ENCODE data around the gene ITPR1.

Gene ITPR1

DNA sequence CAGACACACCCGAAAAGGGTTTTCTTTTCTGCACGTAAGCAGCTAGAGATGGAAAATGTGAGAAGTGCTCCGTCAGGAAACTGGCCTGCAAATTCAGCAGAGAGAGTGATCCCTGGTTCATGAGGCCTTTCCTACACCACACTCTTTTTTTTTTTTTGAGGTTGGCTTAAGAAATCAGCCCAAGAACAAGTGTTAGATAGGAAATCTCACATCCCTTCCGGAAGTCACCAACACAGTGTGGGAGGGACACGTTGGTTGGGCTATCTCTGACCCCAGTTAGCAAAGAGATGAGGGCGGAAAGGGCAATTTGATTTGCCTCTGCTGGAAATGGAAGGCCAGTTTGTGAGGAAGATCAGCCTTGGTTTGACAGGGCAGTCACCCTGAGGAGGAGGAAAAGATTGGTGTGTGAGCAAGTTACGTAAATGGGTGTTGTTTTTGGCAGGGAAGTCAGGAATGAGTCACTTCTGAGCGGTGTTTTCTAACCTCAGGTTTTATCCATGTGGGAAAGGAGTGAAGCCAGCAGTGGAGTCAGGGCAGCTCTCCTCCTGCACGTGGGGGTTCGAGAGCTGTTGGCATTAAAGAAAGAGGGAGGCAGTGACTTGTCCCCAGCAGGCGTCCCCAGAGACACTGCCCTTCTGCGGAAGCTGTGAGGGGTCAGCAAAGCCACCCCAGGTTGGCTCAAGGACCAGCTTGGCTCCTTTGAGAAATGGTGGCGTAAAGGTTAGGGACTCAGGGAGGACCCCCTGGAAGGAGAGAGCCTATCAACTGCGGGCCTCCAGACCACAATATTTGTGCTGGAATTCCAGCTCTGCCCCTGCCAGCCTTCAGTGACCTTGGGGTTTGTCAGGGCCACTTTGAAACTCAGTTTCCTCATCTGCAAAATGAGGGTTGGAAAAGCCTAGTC, 248.5 kb downstream of the ITPR1 start:
- DNase-seq (ENCODE audit: low read depth in 1 of 2, low spot score in 1 of 2) = peak; percentile 68 to 71
- Histone ChIP-seq H3K27me3 (ENCODE audit: insufficient read depth, poor library complexity, severe bottlenecking) (no peaks in the 10 kb centered on the region), H3K27ac (replicated peaks) (peak overlapping the region; percentile 59), H3K4me3 (replicated peaks; ENCODE audit: insufficient read depth, low read length) (no peak overlapping the region)
- TF ChIP-seq REST (IDR thresholded peaks at IDR 0.05; ENCODE audit: insufficient replicate concordance, low read depth) = no peak
- TF ChIP-seq GABPA (IDR thresholded peaks at IDR 0.05; ENCODE audit: low read depth) = no peak
- TF ChIP-seq POLR2AphosphoS5 (IDR thresholded peaks at IDR 0.05; ENCODE audit: low read depth) = peak; percentile 44; the same call in 1 of the 2 replicates

DNA sequence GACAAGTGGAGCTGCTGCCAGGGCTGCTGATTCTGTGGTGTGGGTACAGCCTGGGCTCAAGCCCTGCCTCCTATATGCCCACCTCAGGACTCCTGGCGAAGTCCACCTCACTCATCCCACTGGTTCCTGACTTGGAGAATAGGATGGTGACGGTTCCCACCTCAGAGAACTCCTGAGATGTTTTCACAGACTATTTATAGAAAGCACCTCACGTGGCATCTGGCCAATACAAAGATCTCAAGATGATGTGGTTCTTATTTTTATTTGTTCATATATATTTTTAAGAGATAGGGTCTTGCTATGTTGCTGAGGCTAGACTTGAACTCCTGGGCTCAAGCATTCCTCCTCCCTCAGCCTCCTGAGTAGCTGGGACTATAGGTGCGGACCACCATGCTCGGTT, 249.2 kb downstream of the ITPR1 start:
- Histone ChIP-seq H3K4me3 (replicated peaks; ENCODE audit: insufficient read depth, low read length) (no peak overlapping the region), H3K27ac (replicated peaks) (no peak overlapping the region), H3K27me3 (ENCODE audit: insufficient read depth, poor library complexity, severe bottlenecking) (no peaks in the 10 kb centered on the region)
- TF ChIP-seq SPI1 (IDR thresholded peaks at IDR 0.05; ENCODE audit: borderline replicate concordance, low read depth) (no peak), REST (IDR thresholded peaks at IDR 0.05; ENCODE audit: insufficient replicate concordance, low read depth) (no peak), GABPA (IDR thresholded peaks at IDR 0.05; ENCODE audit: low read depth) (no peak), POLR2AphosphoS5 (IDR thresholded peaks at IDR 0.05; ENCODE audit: low read depth) (no peak)
- TF ChIP-seq, protein P1, sequence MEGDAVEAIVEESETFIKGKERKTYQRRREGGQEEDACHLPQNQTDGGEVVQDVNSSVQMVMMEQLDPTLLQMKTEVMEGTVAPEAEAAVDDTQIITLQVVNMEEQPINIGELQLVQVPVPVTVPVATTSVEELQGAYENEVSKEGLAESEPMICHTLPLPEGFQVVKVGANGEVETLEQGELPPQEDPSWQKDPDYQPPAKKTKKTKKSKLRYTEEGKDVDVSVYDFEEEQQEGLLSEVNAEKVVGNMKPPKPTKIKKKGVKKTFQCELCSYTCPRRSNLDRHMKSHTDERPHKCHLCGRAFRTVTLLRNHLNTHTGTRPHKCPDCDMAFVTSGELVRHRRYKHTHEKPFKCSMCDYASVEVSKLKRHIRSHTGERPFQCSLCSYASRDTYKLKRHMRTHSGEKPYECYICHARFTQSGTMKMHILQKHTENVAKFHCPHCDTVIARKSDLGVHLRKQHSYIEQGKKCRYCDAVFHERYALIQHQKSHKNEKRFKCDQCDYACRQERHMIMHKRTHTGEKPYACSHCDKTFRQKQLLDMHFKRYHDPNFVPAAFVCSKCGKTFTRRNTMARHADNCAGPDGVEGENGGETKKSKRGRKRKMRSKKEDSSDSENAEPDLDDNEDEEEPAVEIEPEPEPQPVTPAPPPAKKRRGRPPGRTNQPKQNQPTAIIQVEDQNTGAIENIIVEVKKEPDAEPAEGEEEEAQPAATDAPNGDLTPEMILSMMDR (IDR thresholded peaks at IDR 0.05; ENCODE audit: insufficient read depth, low read length) = no peak
- no peak for DNase-seq (ENCODE audit: low read depth in 1 of 2, low spot score in 1 of 2)

DNA sequence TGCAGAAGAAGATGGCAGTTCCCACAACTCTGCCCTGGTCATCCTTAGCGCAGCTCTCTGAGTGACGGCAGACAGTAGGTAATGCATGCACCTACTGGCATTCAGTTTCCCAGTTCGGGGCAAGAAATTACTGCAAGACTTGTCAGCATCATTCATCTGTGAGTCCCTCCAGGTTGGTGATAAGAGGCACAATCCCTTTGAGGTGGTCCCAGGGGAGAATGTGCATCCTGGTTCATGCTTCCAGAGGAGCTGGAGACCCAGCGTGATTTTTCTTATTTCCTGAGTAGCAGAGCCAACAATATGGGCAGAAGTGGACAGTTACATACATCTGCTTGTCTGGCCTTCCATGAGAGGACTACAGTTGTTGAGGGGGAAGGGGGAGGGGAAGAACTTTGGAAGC, 250.2 kb downstream of the ITPR1 start:
- Histone ChIP-seq H3K27me3 (ENCODE audit: insufficient read depth, poor library complexity, severe bottlenecking) (no peaks in the 10 kb centered on the region), H3K27ac (replicated peaks) (no peak overlapping the region), H3K4me3 (replicated peaks; ENCODE audit: insufficient read depth, low read length) (no peak overlapping the region)
- TF ChIP-seq SPI1 (IDR thresholded peaks at IDR 0.05; ENCODE audit: borderline replicate concordance, low read depth) = no peak
- TF ChIP-seq POLR2AphosphoS5 (IDR thresholded peaks at IDR 0.05; ENCODE audit: low read depth) = no peak
- TF ChIP-seq GABPA (IDR thresholded peaks at IDR 0.05; ENCODE audit: low read depth) = no peak
- TF ChIP-seq, protein P1 (IDR thresholded peaks at IDR 0.05; ENCODE audit: insufficient read depth, low read length) = no peak
- no peak for TF ChIP-seq REST (IDR thresholded peaks at IDR 0.05; ENCODE audit: insufficient replicate concordance, low read depth)
- DNase-seq (ENCODE audit: low read depth in 1 of 2, low spot score in 1 of 2) = no peak

All from HL-60 (cell line).